ENCODE data around the gene MPI. TPM values are rescaled to one million over a fixed set of nuclear protein-coding genes. Genes with fewer than 3 reads are reported as not detected.

The MPI gene
- total RNA-seq, 6 experiments from 2014 or later: 23.5 to 69.7 (median 40.8) TPM

DNA sequence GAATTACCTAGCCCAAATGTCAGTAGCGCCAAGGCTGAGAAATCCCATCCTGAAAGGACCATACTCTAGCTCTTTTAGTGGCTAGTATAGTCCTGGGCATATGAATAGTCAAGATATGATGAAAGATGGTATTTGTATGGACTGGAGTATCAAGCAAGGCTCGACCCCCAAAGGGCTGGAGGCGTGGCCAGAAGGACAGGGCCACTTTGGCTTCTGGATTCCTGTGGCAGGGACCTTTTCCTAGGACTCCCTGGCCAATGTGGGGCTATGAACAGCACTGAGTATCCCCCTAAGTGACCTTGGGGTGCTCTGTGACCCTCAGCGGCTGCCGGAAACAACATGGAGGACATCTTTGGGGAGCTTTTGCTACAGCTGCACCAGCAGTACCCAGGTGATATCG is 6.0 kb downstream of the MPI start:
- ATAC-seq (no peak), DNase-seq (no peak)
- intact Hi-C loops (cut with DNase I): no loop called here
- 96% methylated on average over 4 of the region's 6 CpGs for WGBS (ENCODE audit: insufficient coverage, low coverage, low lambda C conversion rate, missing lambda C conversion rate)
- TF ChIP-seq, protein P1, sequence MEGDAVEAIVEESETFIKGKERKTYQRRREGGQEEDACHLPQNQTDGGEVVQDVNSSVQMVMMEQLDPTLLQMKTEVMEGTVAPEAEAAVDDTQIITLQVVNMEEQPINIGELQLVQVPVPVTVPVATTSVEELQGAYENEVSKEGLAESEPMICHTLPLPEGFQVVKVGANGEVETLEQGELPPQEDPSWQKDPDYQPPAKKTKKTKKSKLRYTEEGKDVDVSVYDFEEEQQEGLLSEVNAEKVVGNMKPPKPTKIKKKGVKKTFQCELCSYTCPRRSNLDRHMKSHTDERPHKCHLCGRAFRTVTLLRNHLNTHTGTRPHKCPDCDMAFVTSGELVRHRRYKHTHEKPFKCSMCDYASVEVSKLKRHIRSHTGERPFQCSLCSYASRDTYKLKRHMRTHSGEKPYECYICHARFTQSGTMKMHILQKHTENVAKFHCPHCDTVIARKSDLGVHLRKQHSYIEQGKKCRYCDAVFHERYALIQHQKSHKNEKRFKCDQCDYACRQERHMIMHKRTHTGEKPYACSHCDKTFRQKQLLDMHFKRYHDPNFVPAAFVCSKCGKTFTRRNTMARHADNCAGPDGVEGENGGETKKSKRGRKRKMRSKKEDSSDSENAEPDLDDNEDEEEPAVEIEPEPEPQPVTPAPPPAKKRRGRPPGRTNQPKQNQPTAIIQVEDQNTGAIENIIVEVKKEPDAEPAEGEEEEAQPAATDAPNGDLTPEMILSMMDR (IDR thresholded peaks at IDR 0.05): no peak
- TF ChIP-seq POLR2A (IDR thresholded peaks at IDR 0.05): no peak
- Histone ChIP-seq H3K9me3 (no peaks in the 10 kb centered on the region), H3K27ac (no peak overlapping the region), H3K4me1 (peaks cover 0 to 24% (median 6%) of the 10 kb centered on the region in 4 donors), H3K27me3 (no peaks in the 10 kb centered on the region), H3K36me3 (peaks cover 0 to 21% (median 0%) of the 10 kb centered on the region in 4 donors), H3K4me3 (no peak overlapping the region)

DNA sequence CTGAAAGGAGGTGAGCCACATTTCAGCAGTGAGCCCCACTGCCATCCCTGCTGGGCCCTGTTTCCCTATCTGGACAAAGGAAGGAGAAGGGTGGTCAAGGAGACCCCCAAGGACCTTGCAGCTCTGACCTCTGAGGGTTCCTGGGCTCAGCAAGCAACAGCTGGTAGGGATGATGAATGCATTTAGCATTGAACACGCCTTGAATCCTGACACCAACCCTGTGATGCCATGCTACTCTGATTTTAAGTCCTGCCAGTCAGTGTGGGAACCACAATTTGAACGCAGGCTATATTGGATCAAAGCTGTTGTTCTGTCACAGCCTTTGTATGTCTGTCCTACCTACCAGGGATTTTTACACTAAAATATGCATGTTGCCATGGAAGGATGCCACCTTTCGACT is 6.5 kb downstream of the MPI start:
- ATAC-seq (no peak), DNase-seq (no peak)
- Histone ChIP-seq H3K27me3 (no peaks in the 10 kb centered on the region), H3K36me3 (peaks cover 0 to 21% (median 0%) of the 10 kb centered on the region in 4 donors), H3K9me3 (no peaks in the 10 kb centered on the region), H3K27ac (no peak overlapping the region), H3K4me3 (no peak overlapping the region), H3K4me1 (peaks cover 0 to 21% (median 3%) of the 10 kb centered on the region in 4 donors)
- WGBS (ENCODE audit: insufficient coverage, low coverage, low lambda C conversion rate, missing lambda C conversion rate): 100% methylated on average over 2 of the region's 3 CpGs
- intact Hi-C loops (cut with DNase I): no loop called here
- TF ChIP-seq, protein P1 (IDR thresholded peaks at IDR 0.05): no peak
- TF ChIP-seq POLR2A (IDR thresholded peaks at IDR 0.05): no peak

DNA sequence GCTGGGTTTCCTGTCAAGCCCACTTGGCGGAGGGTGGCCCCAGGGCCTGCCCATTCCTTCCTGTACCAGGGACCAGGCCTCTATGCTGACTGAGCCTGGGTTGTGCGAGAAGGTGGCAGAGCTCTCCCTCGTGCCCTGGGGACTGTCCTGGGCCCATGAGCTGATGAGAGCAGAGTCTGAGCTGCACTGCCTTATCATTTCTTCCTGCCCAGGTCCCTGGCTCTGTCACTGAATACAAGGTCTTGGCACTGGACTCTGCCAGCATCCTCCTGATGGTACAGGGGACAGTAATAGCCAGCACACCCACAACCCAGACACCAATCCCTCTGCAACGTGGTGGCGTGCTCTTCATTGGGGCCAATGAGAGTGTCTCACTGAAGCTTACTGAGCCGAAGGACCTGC is 7.5 kb downstream of the MPI start:
- ATAC-seq (no peak), DNase-seq (no peak)
- WGBS (ENCODE audit: insufficient coverage, low coverage, low lambda C conversion rate, missing lambda C conversion rate): no CpG with 5 or more reads among the region's 6 CpGs
- Histone ChIP-seq H3K9me3 (no peaks in the 10 kb centered on the region), H3K27ac (no peak overlapping the region), H3K36me3 (peaks cover 0 to 25% (median 2%) of the 10 kb centered on the region in 4 donors), H3K4me3 (no peak overlapping the region), H3K4me1 (peaks cover 0 to 15% (median 0%) of the 10 kb centered on the region in 4 donors), H3K27me3 (no peaks in the 10 kb centered on the region)
- intact Hi-C loops (cut with DNase I): no loop called here
- no peak for TF ChIP-seq POLR2A (IDR thresholded peaks at IDR 0.05)
- TF ChIP-seq, protein P1 (IDR thresholded peaks at IDR 0.05): no peak

DNA sequence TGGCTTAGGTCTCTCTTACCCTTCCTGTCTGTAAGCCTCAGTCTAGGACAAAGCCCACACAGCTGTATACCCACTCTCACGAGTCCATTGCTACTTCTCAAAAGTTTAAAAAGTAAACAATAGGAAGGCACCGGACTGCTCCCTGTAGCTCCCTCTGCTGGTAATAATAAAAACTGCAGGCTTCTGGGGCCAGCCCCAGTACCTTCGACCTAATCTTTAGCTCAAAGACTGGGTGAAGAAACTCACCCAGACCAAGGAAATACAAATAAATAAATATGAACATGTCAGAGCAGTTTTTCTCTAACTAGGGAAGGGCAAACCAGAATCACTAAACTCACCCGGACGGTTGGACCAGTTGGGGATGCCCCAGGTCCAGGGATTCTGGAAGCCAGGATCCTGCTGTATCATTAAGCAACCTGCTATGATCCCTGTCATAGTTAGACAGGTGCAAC is 11.8 kb downstream of the MPI start:
- 11% methylated on average over 5 of the region's 5 CpGs for WGBS (ENCODE audit: insufficient coverage, low coverage, low lambda C conversion rate, missing lambda C conversion rate)
- intact Hi-C loops (cut with DNase I): no loop called here
- DNase-seq (peak in 1 of 3 donors; percentile 56), ATAC-seq (peak; percentile 69 to 80 (median 74))
- peaks cover 0 to 41% (median 9%) of the 10 kb centered on the region in 4 donors for H3K36me3 ChIP-seq
- no peak overlapping the region for H3K4me3 ChIP-seq
- no peak overlapping the region for H3K27ac ChIP-seq
- peaks cover 0 to 16% (median 5%) of the 10 kb centered on the region in 4 donors for H3K4me1 ChIP-seq
- H3K9me3 ChIP-seq: no peaks in the 10 kb centered on the region
- H3K27me3 ChIP-seq: no peaks in the 10 kb centered on the region
- TF ChIP-seq POLR2A (IDR thresholded peaks at IDR 0.05): no peak
- TF ChIP-seq, protein P1 (IDR thresholded peaks at IDR 0.05): peak; percentile 83 to 98 (median 94)

All from right lobe of liver (tissue), 6 donors.